Common myeloid progenitor, CD34-positive (primary cell): ENCODE results near the gene ADK.

Experiments
- CTCF ChIA-PET: fragments of 350-600 bp; sonication (Branson Sonifier 250); formaldehyde crosslinking; loops from one replicate; lab custom pipeline; 2021; ENCODE audit warnings: antibody characterized with exemption; lab: Charles Lee
- POLR2A ChIA-PET: fragments of 350-600 bp; sonication (Branson Sonifier 250); formaldehyde crosslinking; loops from one replicate; lab custom pipeline; 2021; ENCODE audit warnings: antibody characterized with exemption; lab: Charles Lee
- DNase-seq, 3 donors: peaks; one replicate each; pipeline versions ENCODE4 v3.0.0 to v3.0.0-alpha.2; 2013
- H3K27ac ChIP-seq, 2 experiments: 1 replicate in 1 of 2; 2 replicates in 1 of 2; pipeline ENCODE4 v1.7.0; 2013; ENCODE audit warnings: inconsistent platforms in 2 of 2, low read length in 2 of 2, mild to moderate bottlenecking in 2 of 2, low read depth in 1 of 2, moderate library complexity in 1 of 2; ENCODE audit not compliant: severe bottlenecking in 2 of 2, insufficient read depth in 1 of 2, poor library complexity in 1 of 2
- H3K27me3 ChIP-seq, 5 experiments: replicated peaks in 2 of 5; 1 replicate in 3 of 5; 2 replicates in 2 of 5; pipeline versions ENCODE4 v1.6.1 to v1.7.0; 2013; ENCODE audit warnings: low read length in 4 of 5, mild to moderate bottlenecking in 2 of 5, moderate library complexity in 2 of 5, inconsistent platforms in 1 of 5; ENCODE audit not compliant: insufficient read depth in 5 of 5, control insufficient read depth in 4 of 5
- H3K36me3 ChIP-seq, 4 experiments: 1 replicate in 2 of 4; 2 replicates in 2 of 4; pipeline versions ENCODE4 v1.6.1 to v1.7.0; 2013; ENCODE audit warnings: low read length in 3 of 4, control low read depth in 1 of 4, mild to moderate bottlenecking in 1 of 4; ENCODE audit not compliant: control insufficient read depth in 4 of 4, insufficient read depth in 4 of 4
- H3K4me1 ChIP-seq, 4 experiments: 1 replicate in 3 of 4; 2 replicates in 1 of 4; pipeline versions ENCODE4 v1.6.1 to v1.7.1; 2013; ENCODE audit warnings: low read length in 3 of 4, mild to moderate bottlenecking in 3 of 4, control low read depth in 1 of 4, inconsistent platforms in 1 of 4, moderate library complexity in 1 of 4; ENCODE audit not compliant: control insufficient read depth in 4 of 4, insufficient read depth in 4 of 4; ENCODE audit errors: control extremely low read depth in 1 of 4
- H3K4me3 ChIP-seq, 7 experiments: 1 replicate in 4 of 7; 2 replicates in 3 of 7; pipeline versions ENCODE4 v1.5.1 to v1.7.0; 2013; ENCODE audit warnings: mild to moderate bottlenecking in 7 of 7, low read length in 6 of 7, moderate library complexity in 6 of 7, inconsistent platforms in 2 of 7, low read depth in 2 of 7, control low read depth in 1 of 7; ENCODE audit not compliant: insufficient read depth in 4 of 7, control insufficient read depth in 1 of 7; ENCODE audit errors: extremely low read depth in 1 of 7
- H3K9me3 ChIP-seq, 5 experiments: 1 replicate in 4 of 5; 2 replicates in 1 of 5; pipeline versions ENCODE4 v1.6.1 to v1.7.1; 2013; ENCODE audit warnings: low read length in 4 of 5, mild to moderate bottlenecking in 2 of 5, inconsistent platforms in 1 of 5, low read depth in 1 of 5, moderate library complexity in 1 of 5; ENCODE audit not compliant: control insufficient read depth in 4 of 5, insufficient read depth in 2 of 5; ENCODE audit errors: control extremely low read depth in 1 of 5
- WGBS: methylation state at CpG from one replicate; pipeline ENCODE4 v1.1.5; 2013; ENCODE audit not compliant: insufficient coverage; 5-methylcytosine and 5-hydroxymethylcytosine counted together

ADK gene

GRCh38 chr10:74651565-74651964 lies 500.5 kb downstream of the ADK start:
- Histone ChIP-seq H3K27me3 (no peaks in the 10 kb centered on the region), H3K9me3 (peaks cover 0 to 4% (median 0%) of the 10 kb centered on the region in 5 experiments), H3K36me3 (peaks cover 0 to 16% (median 5%) of the 10 kb centered on the region in 4 experiments), H3K4me1 (no peaks in the 10 kb centered on the region), H3K27ac (no peak overlapping the region), H3K4me3 (no peak overlapping the region)
- DNase-seq, result peak in 1 of 3 donors; percentile 3
- CTCF ChIA-PET, result interaction anchor here (1.0 kb wide), 1 partner anchor 11 kb away, joined by 3 read pairs; no protein-coding TSS in a partner anchor
- POLR2A ChIA-PET, result no interaction called here

- H3K27me3 ChIP-seq, result no peaks in the 10 kb centered on the region
- no peaks in the 10 kb centered on the region for H3K4me1 ChIP-seq
- H3K4me3 ChIP-seq, result no peak overlapping the region
- POLR2A ChIA-PET, result no interaction called here
- H3K36me3 ChIP-seq, result peaks cover 0 to 16% (median 5%) of the 10 kb centered on the region in 4 experiments
- DNase-seq, result no peak
- 100% methylated on average over 2 of the region's 7 CpGs for WGBS
- H3K27ac ChIP-seq, result no peak overlapping the region
- CTCF ChIA-PET, result interaction anchor here (0.7 kb wide), 1 partner anchor 26 kb away, joined by 3 read pairs; no protein-coding TSS in a partner anchor
- H3K9me3 ChIP-seq, result peaks cover 0 to 4% (median 0%) of the 10 kb centered on the region in 5 experiments
Observed at GRCh38 chr10:74652664-74653063, 501.6 kb downstream of the ADK start.

- CTCF ChIA-PET, result no interaction called here
- DNase-seq, result no peak
- H3K36me3 ChIP-seq, result peaks cover 0 to 14% (median 2%) of the 10 kb centered on the region in 4 experiments
- H3K27me3 ChIP-seq, result no peaks in the 10 kb centered on the region
- WGBS, result 100% methylated on average over 2 of the region's 5 CpGs
- no peaks in the 10 kb centered on the region for H3K4me1 ChIP-seq
- no peaks in the 10 kb centered on the region for H3K9me3 ChIP-seq
- POLR2A ChIA-PET, result no interaction called here
- H3K27ac ChIP-seq, result no peak overlapping the region
- H3K4me3 ChIP-seq, result no peak overlapping the region
Observed at GRCh38 chr10:74658511-74658910, 507.5 kb downstream of the ADK start.

DNA sequence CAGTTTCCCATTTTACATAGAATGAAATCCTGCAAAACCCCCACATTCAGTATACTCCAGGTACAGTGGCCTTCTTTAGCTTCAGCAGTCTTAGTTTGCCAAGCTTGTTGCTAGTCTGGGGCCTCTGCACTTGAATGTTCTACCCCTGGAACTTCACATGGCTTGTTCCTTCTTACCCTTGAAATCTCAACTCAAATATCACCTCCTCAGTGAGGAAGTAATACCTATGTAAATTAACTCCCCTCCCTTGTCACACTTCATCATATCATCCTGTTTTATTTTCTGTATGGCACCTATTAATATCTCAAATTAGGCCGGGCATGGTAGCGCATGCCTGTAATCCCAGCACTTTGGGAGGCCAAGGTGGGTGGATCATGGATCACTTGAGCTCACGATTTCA lies 511.6 kb downstream of the ADK start:
- WGBS, result 92% methylated on average over 3 of the region's 3 CpGs
- ChIA-PET POLR2A (no interaction called here), CTCF (interaction anchor here (1.3 kb wide), 1 partner anchor 11 kb away, joined by 3 read pairs; no protein-coding TSS in a partner anchor)
- peaks cover 0 to 3% (median 0%) of the 10 kb centered on the region in 4 experiments for H3K36me3 ChIP-seq
- DNase-seq, result no peak
- no peaks in the 10 kb centered on the region for H3K27me3 ChIP-seq
- no peak overlapping the region for H3K27ac ChIP-seq
- H3K9me3 ChIP-seq, result no peaks in the 10 kb centered on the region
- H3K4me1 ChIP-seq, result no peaks in the 10 kb centered on the region
- no peak overlapping the region for H3K4me3 ChIP-seq

DNA sequence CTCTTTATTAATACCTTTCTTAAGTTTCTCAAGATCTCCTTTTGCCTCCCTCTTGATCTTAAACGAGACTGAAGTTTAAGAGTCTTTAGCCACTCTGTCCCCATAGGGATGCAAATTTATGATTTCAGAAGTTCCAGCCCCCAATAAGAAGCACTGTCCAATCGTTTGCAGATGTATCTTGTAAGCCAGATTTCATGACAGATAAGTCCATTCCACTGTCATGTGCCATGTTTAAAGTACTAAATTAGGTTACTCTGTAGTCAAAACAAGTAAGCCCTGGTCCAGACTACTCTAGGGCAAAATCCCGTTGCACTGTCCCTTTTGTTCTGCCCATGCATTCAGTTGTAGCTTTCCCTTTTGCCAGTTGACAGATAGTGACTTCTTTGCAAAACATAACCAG lies 518.2 kb downstream of the ADK start:
- Histone ChIP-seq H3K27ac (no peak overlapping the region), H3K9me3 (peaks cover 0 to 14% (median 13%) of the 10 kb centered on the region in 5 experiments), H3K4me3 (no peak overlapping the region), H3K4me1 (no peaks in the 10 kb centered on the region), H3K27me3 (no peaks in the 10 kb centered on the region), H3K36me3 (peaks cover 10 to 27% (median 23%) of the 10 kb centered on the region in 4 experiments)
- DNase-seq, result no peak
- ChIA-PET CTCF (interaction anchor here (1.2 kb wide), 4 partner anchors 9 to 38 kb away, joined by 3 to 4 read pairs (median 3); no protein-coding TSS in a partner anchor), POLR2A (no interaction called here)
- WGBS, result 89% methylated on average over 2 of the region's 3 CpGs

DNA sequence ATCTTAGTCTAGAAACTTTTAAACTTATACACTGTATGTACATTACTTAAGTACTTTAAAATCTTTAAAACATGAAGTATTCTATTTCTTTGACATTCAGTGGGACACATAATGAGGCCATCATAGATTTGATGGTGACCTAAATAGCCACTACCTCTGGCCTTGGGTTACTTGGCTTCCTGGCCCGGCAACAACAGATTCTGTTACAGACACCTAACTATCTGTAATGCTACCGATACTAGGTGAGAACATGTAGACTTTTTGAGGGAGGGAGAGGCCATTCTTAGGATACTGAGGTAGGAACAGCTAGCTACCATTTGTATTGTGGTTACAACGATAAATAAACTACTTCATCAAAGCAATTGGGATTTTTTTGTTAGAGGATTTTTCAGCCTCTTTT lies 520.7 kb downstream of the ADK start:
- ChIA-PET POLR2A (no interaction called here), CTCF (no interaction called here)
- WGBS, result 100% methylated on average over 1 of the region's 3 CpGs
- H3K9me3 ChIP-seq, result peaks cover 0 to 14% (median 13%) of the 10 kb centered on the region in 5 experiments
- H3K27ac ChIP-seq, result no peak overlapping the region
- no peaks in the 10 kb centered on the region for H3K4me1 ChIP-seq
- peaks cover 13 to 28% (median 24%) of the 10 kb centered on the region in 4 experiments for H3K36me3 ChIP-seq
- DNase-seq, result no peak
- H3K27me3 ChIP-seq, result no peaks in the 10 kb centered on the region
- no peak overlapping the region for H3K4me3 ChIP-seq

DNA sequence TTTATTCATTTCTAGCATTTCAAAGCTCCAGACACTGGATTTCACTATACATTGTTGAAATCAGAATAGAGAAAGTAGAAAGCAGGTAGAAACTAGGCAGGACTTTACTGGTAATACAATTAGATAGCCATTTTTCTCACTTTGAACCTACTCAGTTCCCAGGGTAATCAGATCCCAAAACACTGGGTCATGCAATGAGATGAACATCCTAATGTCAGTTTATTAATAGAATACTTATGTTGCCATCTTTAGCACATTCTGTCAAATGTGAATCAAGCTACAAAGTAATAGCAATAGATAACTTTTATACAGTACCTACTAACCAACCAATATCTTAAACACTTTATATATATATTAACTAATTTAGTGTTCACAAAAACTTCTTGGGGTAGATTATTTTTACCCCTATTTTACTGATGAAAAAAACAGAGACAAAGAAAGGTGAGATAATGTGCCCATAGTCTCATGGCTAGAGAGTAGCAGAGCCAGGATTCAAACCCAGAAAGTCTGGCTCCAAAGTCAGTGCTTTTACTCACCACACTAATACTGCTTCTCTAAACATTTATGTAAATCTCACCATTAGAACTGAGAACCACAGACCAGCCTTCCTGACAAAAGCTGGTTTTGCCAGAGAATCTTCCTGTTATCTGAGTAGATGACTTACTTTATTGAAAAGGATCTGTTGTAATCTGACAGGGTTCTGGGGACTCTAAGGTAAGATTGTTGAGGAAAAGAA lies 521.6 kb downstream of the ADK start:
- Histone ChIP-seq H3K36me3 (peaks cover 13 to 31% (median 24%) of the 10 kb centered on the region in 4 experiments), H3K4me1 (no peaks in the 10 kb centered on the region), H3K27me3 (no peaks in the 10 kb centered on the region), H3K27ac (no peak overlapping the region), H3K4me3 (no peak overlapping the region), H3K9me3 (peaks cover 0 to 14% (median 13%) of the 10 kb centered on the region in 5 experiments)
- ChIA-PET CTCF (interaction anchor here (1.1 to 1.3 kb wide), 2 partner anchors 11 to 18 kb away, joined by 3 to 6 read pairs; no protein-coding TSS in a partner anchor), POLR2A (no interaction called here)
- no peak for DNase-seq
